Coronary artery (tissue), 2 donors: Measurements from ENCODE around the gene SFXN2.
"Not testable (repeated sequence)": the region's sequence is repeated elsewhere in the genome, so short reads cannot be mapped to it uniquely, and the experiment has no call there.

Source experiments
- DNase-seq: peaks from one replicate; pipeline ENCODE4 v3.0.0-alpha.2; 2017; ENCODE audit warnings: low spot score
- H3K27ac ChIP-seq, 2 donors: fragments of 200-600 bp; sonication (generic); one replicate each; pipeline ENCODE4 v1.5.1; 2016 to 2019
- H3K4me3 ChIP-seq: fragments of 200-600 bp; sonication (generic); 2 replicates; pipeline ENCODE4 v1.5.1; 2016; ENCODE audit warnings: mild to moderate bottlenecking, moderate library complexity
- TF ChIP-seq, protein P1 (sequence below): fragments of 200-600 bp; sonication (generic); IDR thresholded peaks from one replicate; pipeline ENCODE4 v1.5.1; 2019; ENCODE audit warnings: antibody characterized with exemption

SFXN2 gene

DNA sequence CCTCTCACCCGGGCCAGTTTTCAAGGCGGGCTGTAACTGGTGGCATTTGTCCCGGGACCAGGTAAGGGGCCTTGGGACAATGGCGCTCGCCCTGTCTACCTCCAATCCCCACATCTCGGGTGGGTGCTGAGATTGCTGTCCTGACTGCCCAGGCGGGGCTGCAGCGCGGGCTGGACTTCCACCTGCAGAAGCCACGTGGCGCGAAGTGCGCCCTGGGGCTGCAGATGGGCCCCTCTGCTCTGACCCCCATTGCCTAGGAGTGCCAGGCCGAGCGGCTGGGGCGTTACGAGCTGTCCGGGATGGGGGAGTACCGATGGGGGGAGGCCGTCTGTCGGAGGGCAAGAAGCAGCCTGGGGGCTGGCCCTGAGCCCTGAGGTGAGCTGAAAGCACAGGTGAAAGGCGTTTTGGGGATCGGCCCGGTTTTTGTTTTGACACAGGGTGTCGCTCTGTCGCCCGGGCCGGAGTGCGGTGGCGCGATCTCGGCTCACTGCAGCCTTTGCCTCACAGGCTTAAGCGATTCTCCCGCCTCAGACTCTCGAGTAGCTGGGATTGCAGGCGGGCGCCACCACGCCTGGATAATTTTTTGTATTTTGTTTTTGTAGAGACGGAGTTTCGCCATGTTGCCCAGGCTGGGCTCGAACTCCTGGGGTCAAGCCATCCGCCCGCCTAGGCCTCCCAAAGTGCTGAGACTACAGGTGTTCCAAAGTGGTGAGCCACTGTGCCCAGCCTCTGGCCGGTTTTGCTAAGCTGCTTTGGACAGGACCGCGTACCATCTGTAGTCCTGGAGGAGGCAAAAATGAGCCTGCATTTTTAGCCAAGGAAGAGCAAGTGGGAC, at the start of gene SFXN2:
Gene SFXN2, plus strand, starts transcription at position 16 of the 835 bp plus-strand sequence. CDS start 12,001 bp downstream, outside the sequence.
- peak within 1 kb of the TSS; percentile 82 to 90 for H3K27ac ChIP-seq

DNA sequence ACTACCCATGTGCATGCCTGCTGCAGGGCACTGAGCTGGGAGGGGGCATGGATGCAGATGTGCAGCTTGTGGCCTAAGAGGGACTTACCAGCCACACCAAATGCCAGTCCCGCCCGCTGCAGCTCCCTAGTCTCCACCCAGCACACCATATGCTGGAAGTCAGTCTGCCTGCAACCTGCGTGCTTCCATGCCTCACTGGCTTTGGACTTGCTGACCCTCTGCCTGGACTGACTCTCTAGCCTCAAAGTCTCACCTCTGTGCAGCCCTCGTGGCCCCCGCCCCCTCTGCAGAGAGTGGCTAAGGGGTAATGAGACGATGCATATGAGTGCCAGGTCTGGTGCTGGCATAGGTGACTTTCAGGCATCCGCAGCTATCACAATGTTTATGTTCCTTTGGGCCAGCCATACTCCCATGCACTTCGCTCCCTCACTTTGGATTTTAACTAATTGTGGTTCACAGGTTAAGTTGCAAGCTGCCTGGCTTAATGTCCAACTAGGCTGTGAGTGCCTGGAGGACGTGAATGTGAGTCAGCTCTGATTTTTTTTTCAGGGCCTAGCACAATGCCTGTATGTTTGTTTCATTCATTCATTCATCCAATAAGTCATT, 48.4 kb upstream of the SFXN2 start:
- Histone ChIP-seq H3K4me3 (no peak overlapping the region), H3K27ac (no peak overlapping the region)
- TF ChIP-seq, protein P1, sequence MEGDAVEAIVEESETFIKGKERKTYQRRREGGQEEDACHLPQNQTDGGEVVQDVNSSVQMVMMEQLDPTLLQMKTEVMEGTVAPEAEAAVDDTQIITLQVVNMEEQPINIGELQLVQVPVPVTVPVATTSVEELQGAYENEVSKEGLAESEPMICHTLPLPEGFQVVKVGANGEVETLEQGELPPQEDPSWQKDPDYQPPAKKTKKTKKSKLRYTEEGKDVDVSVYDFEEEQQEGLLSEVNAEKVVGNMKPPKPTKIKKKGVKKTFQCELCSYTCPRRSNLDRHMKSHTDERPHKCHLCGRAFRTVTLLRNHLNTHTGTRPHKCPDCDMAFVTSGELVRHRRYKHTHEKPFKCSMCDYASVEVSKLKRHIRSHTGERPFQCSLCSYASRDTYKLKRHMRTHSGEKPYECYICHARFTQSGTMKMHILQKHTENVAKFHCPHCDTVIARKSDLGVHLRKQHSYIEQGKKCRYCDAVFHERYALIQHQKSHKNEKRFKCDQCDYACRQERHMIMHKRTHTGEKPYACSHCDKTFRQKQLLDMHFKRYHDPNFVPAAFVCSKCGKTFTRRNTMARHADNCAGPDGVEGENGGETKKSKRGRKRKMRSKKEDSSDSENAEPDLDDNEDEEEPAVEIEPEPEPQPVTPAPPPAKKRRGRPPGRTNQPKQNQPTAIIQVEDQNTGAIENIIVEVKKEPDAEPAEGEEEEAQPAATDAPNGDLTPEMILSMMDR = no peak
- DNase-seq = no peak

More for the DNA sequence above, at the start of gene SFXN2:
- DNase-seq = no peak
- peak within 1 kb of the TSS; percentile 94 for H3K4me3 ChIP-seq
- TF ChIP-seq, protein P1 = no peak

GRCh38 chr10:102667411-102667810, 47.0 kb upstream of the SFXN2 start:
- H3K4me3 ChIP-seq, DNase-seq, H3K27ac ChIP-seq: not testable (repeated sequence)

GRCh38 chr10:102668326-102669107, 45.9 kb upstream of the SFXN2 start:
- H3K27ac ChIP-seq = peak overlapping the region; percentile 34 to 86
- TF ChIP-seq, protein P1 = no peak
- H3K4me3 ChIP-seq = no peak overlapping the region
- DNase-seq = no peak

DNA sequence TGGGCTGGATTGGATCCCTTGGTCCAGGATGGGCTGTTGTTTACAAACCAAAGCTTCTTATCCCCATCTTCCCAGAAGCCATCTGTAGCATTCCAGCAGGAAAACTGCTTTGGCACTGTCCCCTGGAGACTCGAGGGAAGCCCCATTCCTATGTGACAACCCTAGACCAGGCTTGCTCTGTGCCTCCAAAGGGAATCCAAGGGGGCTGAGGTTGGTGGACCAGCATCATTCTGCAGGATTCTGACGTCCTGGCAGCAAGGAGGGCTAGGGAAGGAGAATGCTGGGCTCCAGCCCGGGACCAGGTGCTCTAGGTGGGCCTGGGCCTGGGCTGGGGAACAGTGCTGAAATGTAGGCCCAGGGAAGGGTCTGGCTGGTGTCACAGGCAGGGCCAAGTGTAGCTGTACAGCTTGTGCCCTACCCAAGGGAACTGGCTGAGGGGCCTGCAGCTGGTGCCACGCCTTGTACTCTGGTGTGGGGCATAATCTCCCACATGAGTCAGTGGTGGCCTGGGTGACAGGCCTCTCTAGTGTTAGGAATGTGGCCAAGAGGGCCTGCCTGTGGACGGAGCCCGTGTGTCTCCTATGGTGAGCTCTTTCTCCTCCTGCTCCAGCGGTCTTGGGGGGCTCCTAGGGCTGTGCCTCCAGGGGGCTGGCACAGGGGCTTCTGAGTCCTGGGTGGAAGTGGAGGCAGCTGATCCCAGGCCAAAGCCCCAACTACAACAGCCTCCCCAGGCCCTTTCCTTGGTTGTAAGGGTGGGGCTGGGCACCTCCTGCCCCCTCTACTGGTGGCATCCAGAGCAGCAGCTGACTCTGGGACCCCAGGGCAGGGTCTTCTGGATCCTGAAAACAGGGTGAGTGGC, 45.0 kb upstream of the SFXN2 start:
- TF ChIP-seq, protein P1 = no peak
- Histone ChIP-seq H3K27ac (peak overlapping the region; percentile 34 to 86), H3K4me3 (no peak overlapping the region)
- peak; percentile 84 for DNase-seq

GRCh38 chr10:102670065-102670670, 44.3 kb upstream of the SFXN2 start:
- no peak for DNase-seq
- H3K27ac ChIP-seq = peak overlapping the region; percentile 34 to 86
- H3K4me3 ChIP-seq = no peak overlapping the region
- TF ChIP-seq, protein P1 = no peak
